HepG2 (cell line): ENCODE data around the gene UBAP1L. TPM values are rescaled to one million over a fixed set of nuclear protein-coding genes. Genes with fewer than 3 reads are reported as not detected.

ENCODE experiments used
- ATAC-seq: fragments of 200-7000 bp; cut with Tn5 transposase; 3 replicates; pipeline ENCODE4 v1.9.1; 2020; ENCODE audit warnings: mild to moderate bottlenecking, moderate library complexity
- BruUV-seq: library from RNA; stranded (reverse); fragments of 400-500 nt; replicated peaks from 2 replicates; lab custom pipeline; 2021; lab: Mats Ljungman, UMichigan
- CTCF ChIA-PET: fragments of 300-600 bp; formaldehyde crosslinking; extraction: SDS; loops from one replicate; lab custom pipeline; 2021; ENCODE audit warnings: low total read pairs, inconsistent platforms, low intra/inter-chr PET ratio; lab: Yijun Ruan, JAX
- POLR2A ChIA-PET: fragments of 350-600 bp; sonication (Branson Sonifier 250); formaldehyde crosslinking; loops from one replicate; lab custom pipeline; 2020; ENCODE audit warnings: antibody characterized with exemption, inconsistent platforms; lab: Yijun Ruan, JAX
- DNase-seq: peaks from one replicate; pipeline ENCODE4 v3.0.0-alpha.2; 2015; ENCODE audit warnings: low spot score
- FAIRE-seq: peaks from 3 replicates; lab custom pipeline; 2011; peaks lifted over from hg19 to GRCh38; lab: Jason Lieb, UNC
- H2AFZ ChIP-seq: one replicate; pipeline ENCODE4 v1.6.1; 2011; ENCODE audit warnings: low read length, inconsistent platforms
- H3K27ac ChIP-seq: fragments of 300-600 bp; 3 replicates; pipeline ENCODE4 v1.8.0; 2011; ENCODE audit warnings: mixed run types, mild to moderate bottlenecking, mixed read lengths, low read length, inconsistent platforms; ENCODE audit not compliant: insufficient read depth; ENCODE audit errors: extremely low read length
- H3K27me3 ChIP-seq, 2 experiments: fragments of 200-600 bp in 1 of 2; 2 replicates in 1 of 2; 3 replicates in 1 of 2; pipeline versions ENCODE4 v1.6.0 to v1.8.0; 2011; ENCODE audit warnings: low read length in 2 of 2, mild to moderate bottlenecking in 2 of 2, moderate library complexity in 2 of 2, inconsistent platforms in 1 of 2; ENCODE audit not compliant: insufficient read depth in 2 of 2, control insufficient read depth in 1 of 2
- H3K36me3 ChIP-seq, 2 experiments: fragments of 200-600 bp in 1 of 2; replicated peaks in 1 of 2; 2 replicates in 1 of 2; 3 replicates in 1 of 2; pipeline versions ENCODE4 v1.5.1 to v1.8.0; 2011; ENCODE audit warnings: low read length in 2 of 2, inconsistent platforms in 1 of 2; ENCODE audit not compliant: insufficient read depth in 2 of 2, control insufficient read depth in 1 of 2
- H3K4me1 ChIP-seq: 2 replicates; pipeline ENCODE4 v1.5.1; 2012; ENCODE audit warnings: low read length, inconsistent platforms; ENCODE audit not compliant: insufficient read depth
- H3K4me2 ChIP-seq: 2 replicates; pipeline ENCODE4 v1.6.0; 2011; ENCODE audit warnings: low read depth, low read length, inconsistent platforms
- H3K4me3 ChIP-seq, 3 experiments: fragments of 200-600 bp in 1 of 3; sonication (generic), shearing (Covaris generic) in 1 of 3; replicated peaks in 1 of 3; 2 replicates each; pipeline ENCODE4 v1.5.1; 2011 to 2016; ENCODE audit warnings: low read length in 3 of 3, inconsistent platforms in 2 of 3, low read depth in 2 of 3, mild to moderate bottlenecking in 2 of 3, control low read depth in 1 of 3, mixed read lengths in 1 of 3; ENCODE audit not compliant: insufficient read depth in 1 of 3
- H3K79me2 ChIP-seq: one replicate; pipeline ENCODE4 v1.6.1; 2011; ENCODE audit warnings: low read length, inconsistent platforms; ENCODE audit not compliant: insufficient read depth
- H3K9ac ChIP-seq: 2 replicates; pipeline ENCODE4 v1.6.0; 2011; ENCODE audit warnings: mild to moderate bottlenecking, low read depth, low read length, inconsistent platforms; ENCODE audit not compliant: insufficient read depth
- H3K9me3 ChIP-seq: 2 replicates; pipeline ENCODE4 v1.5.1; 2012; ENCODE audit warnings: mild to moderate bottlenecking, low read length
- H4K20me1 ChIP-seq: 2 replicates; pipeline ENCODE4 v1.6.0; 2011; ENCODE audit warnings: inconsistent platforms, mild to moderate bottlenecking, low read length, moderate library complexity; ENCODE audit not compliant: insufficient read depth
- CERS6 ChIP-seq: sonication (generic); formaldehyde crosslinking; IDR thresholded peaks from 2 replicates; pipeline ENCODE4 v1.5.0; 2020; ENCODE audit warnings: missing genetic modification reagents
- FOXP4 ChIP-seq: sonication (generic); formaldehyde crosslinking; IDR thresholded peaks from 2 replicates; pipeline ENCODE4 v1.4.0; 2020; ENCODE audit warnings: missing genetic modification reagents
- NR0B2 ChIP-seq: sonication (generic); formaldehyde crosslinking; IDR thresholded peaks from 2 replicates; pipeline ENCODE4 v1.4.0; 2020; ENCODE audit warnings: mild to moderate bottlenecking, missing genetic modification reagents
- ZBTB26 ChIP-seq: IDR thresholded peaks from 2 replicates; pipeline ENCODE4 v1.6.1; 2016; ENCODE audit warnings: missing compliant biosample characterization, missing genetic modification reagents, borderline replicate concordance
- ZNF142 ChIP-seq: sonication (generic); formaldehyde crosslinking; IDR thresholded peaks from 2 replicates; pipeline ENCODE4 v1.4.0; 2020; ENCODE audit warnings: missing genetic modification reagents
- ZNF230 ChIP-seq: sonication (generic); formaldehyde crosslinking; IDR thresholded peaks from 2 replicates; pipeline ENCODE4 v1.4.0; 2020; ENCODE audit warnings: mild to moderate bottlenecking, missing genetic modification reagents
- ZNF326 ChIP-seq: sonication (generic); formaldehyde crosslinking; IDR thresholded peaks from 2 replicates; pipeline ENCODE4 v1.4.0; 2020; ENCODE audit warnings: missing genetic modification reagents, borderline replicate concordance
- ZNF776 ChIP-seq: sonication (generic); formaldehyde crosslinking; IDR thresholded peaks from 2 replicates; pipeline ENCODE4 v1.4.0; 2020; ENCODE audit warnings: mild to moderate bottlenecking, missing genetic modification reagents
- WGBS: methylation state at CpG from one replicate; pipeline ENCODE4 v1.1.6; 2017; ENCODE audit warnings: low lambda C conversion rate; 5-methylcytosine and 5-hydroxymethylcytosine counted together
- in situ Hi-C: cut with HindIII; loops from 2 replicates; pipeline ENCODE4 v1.10.0; 2017; ENCODE audit warnings: low pct_unique_long_range_greater_than_20kb; ENCODE audit not compliant: extremely low pct_ligation_motif_present
- intact Hi-C: fragments of 100-400 bp; cut with micrococcal nuclease; formaldehyde crosslinking; loops from one replicate; pipeline ENCODE4 v1.10.0; 2022; ENCODE audit not compliant: unreplicated experiment
- polyA plus RNA-seq, 8 experiments: library from polyadenylated mRNA; depleted of rRNA in 3 of 8; stranded (reverse) in 7 of 8; unstranded in 1 of 8; fragments of >200 nt; fragmentation: Illumina TruSeq in 4 of 8; extraction: Trizol in 4 of 8; gene quantifications; 2 replicates each; pipeline versions ENCODE4 v1.2.1 to v1.2.3, GENCODE V29; 2011 to 2016; ENCODE audit warnings: low read depth in 4 of 8, missing spikeins in 1 of 8, mixed read lengths in 1 of 8; ENCODE audit not compliant: insufficient read depth in 1 of 8
- total RNA-seq, 5 experiments: library from RNA; depleted of rRNA; stranded (reverse); fragments of >200 nt; fragmentation: Illumina TruSeq; extraction: Trizol; gene quantifications; 2 replicates each; pipeline ENCODE4 v1.2.3, GENCODE V29; 2016; ENCODE audit warnings: low read depth in 1 of 5

The UBAP1L gene
- total and polyA plus RNA-seq, 2 of the 13 experiments (the other 11 are each of a cell fraction or from before 2014, with no cell fraction given), result 0.86 to 1.4 TPM

- no TSS peak for BruUV-seq
- no peak for TF ChIP-seq ZBTB26
- no peak for TF ChIP-seq CERS6 (CRISPR knock-in tag)
- TF ChIP-seq FOXP4 (CRISPR knock-in tag), result no peak
- no peak for TF ChIP-seq ZNF142 (CRISPR knock-in tag)
- no peak for TF ChIP-seq NR0B2
- no peak for TF ChIP-seq ZNF230
- TF ChIP-seq ZNF326, result no peak
- TF ChIP-seq ZNF776 (CRISPR knock-in tag), result no peak
- Histone ChIP-seq H3K79me2 (no peaks in the 10 kb centered on the region), H3K4me3 (no peak overlapping the region), H2AFZ (no peak overlapping the region), H4K20me1 (no peaks in the 10 kb centered on the region), H3K27ac (no peak overlapping the region), H3K4me1 (peaks cover 61% of the 10 kb centered on the region), H3K36me3 (no peaks in the 10 kb centered on the region), H3K27me3 (no peaks in the 10 kb centered on the region), H3K9ac (no peak overlapping the region), H3K4me2 (no peak overlapping the region), H3K9me3 (no peaks in the 10 kb centered on the region)
- WGBS, result 76% methylated on average over 12 of the region's 12 CpGs
- no peak for FAIRE-seq
- ATAC-seq, result no peak
- ChIA-PET POLR2A (no interaction called here), CTCF (no interaction called here)
- intact Hi-C loops, result no loop called here
- DNase-seq, result no peak
- in situ Hi-C loops, result no loop called here
These were observed 22.8 kb downstream of the UBAP1L start for GRCh38 chr15:65091946-65092770.
